VCaP (cell line): ENCODE data around the gene DENND1B.

Experiments used
- H3K27ac ChIP-seq: fragments of 450-650 bp; 2 replicates; pipeline ENCODE4 v1.5.1; 2017
- TF ChIP-seq, protein P1 (sequence below): fragments of 450-650 bp; conservative IDR thresholded peaks from 2 replicates; pipeline ENCODE4 v1.5.1; 2017; ENCODE audit warnings: mild to moderate bottlenecking, moderate library complexity

DENND1B gene

DNA sequence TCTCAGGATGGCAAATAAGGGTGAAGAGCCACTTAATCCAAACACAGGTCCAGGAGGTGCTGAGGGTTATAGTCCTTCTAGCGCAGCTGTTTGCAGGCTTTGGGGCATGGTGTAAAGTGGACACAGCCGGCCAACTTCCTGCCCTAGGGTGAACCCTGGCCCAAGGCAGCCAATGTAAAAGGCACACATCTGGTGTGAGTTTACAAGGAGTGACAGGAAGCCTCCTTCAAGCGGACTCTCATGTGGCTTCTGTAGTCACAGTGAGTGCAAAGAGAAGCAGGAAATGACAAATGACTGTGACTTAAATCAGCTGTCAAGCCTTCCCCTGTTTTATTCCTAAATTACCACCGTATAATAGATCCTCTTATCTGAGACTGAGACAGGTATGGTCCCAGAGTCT is 294.2 kb downstream of the DENND1B start:
- TF ChIP-seq, protein P1, sequence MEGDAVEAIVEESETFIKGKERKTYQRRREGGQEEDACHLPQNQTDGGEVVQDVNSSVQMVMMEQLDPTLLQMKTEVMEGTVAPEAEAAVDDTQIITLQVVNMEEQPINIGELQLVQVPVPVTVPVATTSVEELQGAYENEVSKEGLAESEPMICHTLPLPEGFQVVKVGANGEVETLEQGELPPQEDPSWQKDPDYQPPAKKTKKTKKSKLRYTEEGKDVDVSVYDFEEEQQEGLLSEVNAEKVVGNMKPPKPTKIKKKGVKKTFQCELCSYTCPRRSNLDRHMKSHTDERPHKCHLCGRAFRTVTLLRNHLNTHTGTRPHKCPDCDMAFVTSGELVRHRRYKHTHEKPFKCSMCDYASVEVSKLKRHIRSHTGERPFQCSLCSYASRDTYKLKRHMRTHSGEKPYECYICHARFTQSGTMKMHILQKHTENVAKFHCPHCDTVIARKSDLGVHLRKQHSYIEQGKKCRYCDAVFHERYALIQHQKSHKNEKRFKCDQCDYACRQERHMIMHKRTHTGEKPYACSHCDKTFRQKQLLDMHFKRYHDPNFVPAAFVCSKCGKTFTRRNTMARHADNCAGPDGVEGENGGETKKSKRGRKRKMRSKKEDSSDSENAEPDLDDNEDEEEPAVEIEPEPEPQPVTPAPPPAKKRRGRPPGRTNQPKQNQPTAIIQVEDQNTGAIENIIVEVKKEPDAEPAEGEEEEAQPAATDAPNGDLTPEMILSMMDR, result no peak
- H3K27ac ChIP-seq, result no peak overlapping the region

DNA sequence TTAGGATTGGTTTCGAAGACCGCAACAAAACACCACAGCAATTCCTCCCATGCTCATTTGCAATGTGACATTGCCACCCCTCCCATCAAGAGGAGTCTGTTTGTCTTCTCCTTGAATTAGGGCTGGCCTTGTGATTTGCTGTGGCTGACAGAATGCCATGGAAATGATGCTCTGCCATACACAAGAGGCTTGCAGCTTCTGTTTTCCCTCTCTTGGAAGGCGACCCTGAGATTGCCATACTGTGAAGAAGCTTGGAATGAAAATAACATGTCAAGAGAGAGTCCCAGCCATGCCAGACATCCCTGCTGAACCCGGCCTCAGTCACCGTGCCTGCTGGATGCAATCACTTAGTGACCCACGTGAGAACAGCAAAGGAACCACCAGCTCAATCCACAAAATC is 294.8 kb downstream of the DENND1B start:
- H3K27ac ChIP-seq, result no peak overlapping the region
- TF ChIP-seq, protein P1, result no peak

DNA sequence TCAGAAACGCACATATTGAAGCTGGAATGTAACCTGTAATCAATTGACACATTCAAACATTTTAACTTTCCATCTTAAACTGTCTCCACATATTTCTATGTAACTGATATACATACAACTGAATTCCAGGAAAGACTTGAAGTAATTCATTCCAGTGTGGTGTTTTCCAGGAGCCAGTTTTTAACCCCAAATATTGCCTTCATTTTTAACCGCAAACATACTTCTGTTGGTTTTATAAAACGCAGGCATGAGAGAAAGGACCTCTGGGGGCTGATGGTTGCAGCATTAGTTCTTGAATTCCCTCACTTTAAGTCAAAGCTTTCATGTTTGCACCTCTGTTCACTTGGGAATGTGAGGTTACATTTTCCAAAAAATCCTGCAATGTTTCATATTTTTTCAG is 303.1 kb downstream of the DENND1B start:
- H3K27ac ChIP-seq, result no peak overlapping the region

DNA sequence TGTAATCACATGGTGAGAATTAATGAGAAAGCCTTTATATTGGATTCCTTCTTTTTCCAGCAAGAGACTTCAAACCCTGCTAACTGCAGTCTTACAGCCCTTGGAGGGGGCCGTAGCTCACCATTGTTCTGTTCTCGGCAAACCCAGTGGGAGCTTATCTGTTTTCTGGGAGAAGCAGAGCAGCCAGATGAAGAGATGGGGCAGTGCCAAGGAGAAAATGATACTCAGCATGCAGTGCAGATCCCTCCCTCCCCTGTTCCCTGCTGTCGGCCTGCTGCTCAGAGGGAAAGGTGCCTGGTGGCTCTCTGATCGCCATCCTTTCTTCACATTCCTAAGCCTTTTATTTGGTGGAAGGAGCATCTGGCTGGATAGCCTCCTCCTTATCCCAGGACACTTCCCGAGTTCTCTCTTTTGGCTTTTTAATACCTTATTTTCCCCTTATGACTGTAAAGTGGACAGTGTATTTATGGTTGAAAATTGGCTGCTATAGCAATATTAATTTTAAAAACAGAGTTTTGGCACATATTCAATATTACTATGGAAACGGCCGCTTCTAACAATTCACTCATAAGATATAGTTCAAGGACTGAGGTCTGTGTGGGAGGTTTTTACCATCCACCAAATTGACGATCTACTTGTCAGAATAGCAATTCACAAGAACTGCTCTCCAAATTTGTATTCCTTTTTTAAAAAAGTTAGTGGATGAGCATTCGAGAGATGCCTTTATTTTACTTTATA is 303.9 kb downstream of the DENND1B start:
- TF ChIP-seq, protein P1, result no peak

More for the DNA sequence above, 303.1 kb downstream of the DENND1B start:
- TF ChIP-seq, protein P1, result no peak

DNA sequence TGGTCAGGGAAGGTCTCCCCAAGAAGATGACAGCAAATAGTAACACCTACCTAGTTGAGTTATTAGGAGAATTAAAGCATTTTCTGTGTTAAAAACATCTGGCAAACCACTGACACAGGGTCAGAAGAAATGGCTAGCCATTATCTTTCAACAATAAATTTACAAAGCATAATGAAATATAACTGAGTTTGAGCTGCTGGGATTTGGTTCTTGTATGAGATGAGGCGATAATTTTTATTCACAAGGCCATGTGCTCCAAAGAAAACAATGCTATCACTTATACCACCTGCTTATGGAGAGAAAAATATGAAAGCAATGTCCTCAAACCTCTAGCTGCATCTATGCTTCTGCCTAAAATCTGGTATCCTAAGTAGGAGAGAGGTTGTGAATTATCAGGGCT is 304.9 kb downstream of the DENND1B start:
- peak overlapping the region; percentile 24 for H3K27ac ChIP-seq
- TF ChIP-seq, protein P1, result no peak

More for the DNA sequence above, 303.9 kb downstream of the DENND1B start:
- no peak overlapping the region for H3K27ac ChIP-seq

DNA sequence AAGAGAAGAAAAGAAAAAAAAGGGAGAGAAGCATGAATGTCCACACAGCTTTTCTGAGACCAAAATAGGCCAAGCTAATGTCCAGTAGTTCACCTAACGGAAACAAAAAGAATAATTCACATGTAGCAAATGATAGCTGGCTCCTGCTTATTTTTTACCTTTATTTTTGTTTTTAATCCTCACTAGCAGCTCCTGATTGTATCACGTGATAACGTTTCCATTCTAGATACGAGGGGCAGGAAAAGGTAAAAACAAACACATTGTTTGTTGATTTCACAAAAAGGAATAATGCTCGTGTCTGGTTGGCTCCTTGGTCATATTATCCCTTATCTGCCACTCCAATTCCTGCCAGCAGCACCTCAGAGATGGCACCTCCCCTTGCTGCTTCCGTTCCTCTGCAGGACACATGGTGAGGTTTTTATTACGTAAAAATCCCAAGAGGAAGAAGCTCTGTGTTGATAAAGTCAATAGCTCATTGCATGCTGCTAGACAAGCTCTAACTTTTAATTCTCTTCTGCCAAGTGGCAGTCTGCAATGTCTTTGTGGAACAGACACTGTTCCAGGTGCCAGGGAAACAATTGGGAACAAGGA is 305.6 kb downstream of the DENND1B start:
- peak overlapping the region; percentile 24 for H3K27ac ChIP-seq
- TF ChIP-seq, protein P1, result no peak

DNA sequence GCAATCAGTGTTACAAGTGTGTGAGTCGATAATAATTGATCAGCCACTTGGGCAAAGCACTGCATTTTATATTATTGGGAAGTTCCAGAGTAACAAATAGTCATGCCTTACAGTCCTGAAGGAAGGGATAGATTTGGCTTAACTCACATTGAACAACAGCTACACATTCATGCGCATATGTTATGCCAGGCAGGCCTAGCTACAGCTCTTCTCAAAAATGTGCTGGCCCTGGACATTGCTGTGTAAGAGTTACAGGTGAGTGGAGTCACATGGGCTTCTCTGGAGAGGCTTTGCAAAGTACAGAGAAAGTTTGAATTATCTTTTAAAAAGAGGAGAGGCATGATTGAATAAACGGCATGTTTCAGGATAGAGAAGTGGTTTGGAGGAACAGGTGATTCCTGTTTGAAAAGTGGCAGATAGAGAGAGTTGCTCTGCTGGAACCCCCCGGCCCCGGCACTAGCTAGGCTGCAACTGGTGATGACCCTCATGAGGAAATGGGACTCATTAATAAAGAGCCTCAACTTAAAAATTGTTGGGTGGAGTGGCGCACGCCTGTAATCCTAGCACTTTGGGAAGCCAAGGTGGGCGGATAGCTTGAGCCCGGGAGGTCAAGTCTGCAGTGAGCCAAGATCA is 306.6 kb downstream of the DENND1B start:
- no peak overlapping the region for H3K27ac ChIP-seq
- TF ChIP-seq, protein P1, result no peak
